HG03442 (cell line): Measurements from ENCODE around the gene MAGI1.

Experiments
- ATAC-seq: cut with Tn5 transposase; IDR thresholded peaks from one replicate; pipeline ENCODE4 v1.9.1; 2021; ENCODE audit warnings: mild to moderate bottlenecking, moderate library complexity; ENCODE audit not compliant: unreplicated experiment

Gene MAGI1

DNA sequence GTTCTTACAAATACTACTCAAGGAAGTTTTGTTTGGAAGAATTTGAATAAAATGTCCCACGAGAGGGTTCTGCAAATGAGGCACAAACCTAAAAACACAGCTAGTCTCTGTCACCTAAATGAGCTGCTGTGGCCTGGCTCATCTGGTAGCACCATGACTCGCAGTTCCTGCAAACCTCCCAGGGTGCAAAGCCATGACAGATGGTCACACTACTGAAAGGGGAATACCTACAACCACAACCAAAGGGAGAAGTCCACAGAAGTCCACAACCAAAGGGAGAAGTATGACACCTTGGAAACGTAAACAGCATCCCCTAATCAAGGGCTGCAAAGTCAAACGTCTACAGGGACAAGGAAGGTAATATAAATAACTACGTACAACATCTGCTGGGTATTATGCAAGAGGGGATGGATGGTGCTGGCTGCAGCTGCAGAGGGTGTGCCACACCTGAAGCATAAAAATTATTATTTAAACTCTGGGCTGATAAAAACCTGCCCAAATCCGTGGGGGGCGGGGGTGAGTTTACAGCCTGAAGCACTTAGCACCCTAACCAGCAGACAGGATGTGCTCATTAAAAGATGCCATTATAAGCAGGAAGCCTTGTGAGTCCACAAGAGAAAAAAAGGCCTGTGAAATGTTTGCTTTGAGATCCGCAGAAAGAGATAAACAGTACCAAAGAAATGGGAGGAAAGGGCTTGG is 184.0 kb downstream of the MAGI1 start:
- ATAC-seq: no peak

DNA sequence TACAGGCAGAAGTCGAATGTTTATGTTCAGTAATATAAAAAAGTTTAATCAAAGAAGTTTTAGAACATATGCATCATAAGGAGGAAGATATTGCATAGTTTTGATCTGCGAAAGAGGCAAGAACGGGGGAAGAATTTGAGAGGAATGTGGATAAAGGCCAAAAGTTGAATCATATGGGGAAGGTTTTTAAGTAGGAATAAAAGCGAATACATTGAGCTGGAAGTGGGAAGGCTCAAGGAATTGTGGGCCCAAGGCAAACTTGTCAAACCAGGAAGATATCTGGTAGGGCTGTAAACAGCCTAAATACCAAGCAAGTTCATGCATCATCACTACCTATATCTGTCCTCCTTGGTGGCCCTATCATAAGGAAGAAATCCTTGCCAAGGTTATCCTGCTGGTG is 186.9 kb downstream of the MAGI1 start:
- ATAC-seq: no peak

DNA sequence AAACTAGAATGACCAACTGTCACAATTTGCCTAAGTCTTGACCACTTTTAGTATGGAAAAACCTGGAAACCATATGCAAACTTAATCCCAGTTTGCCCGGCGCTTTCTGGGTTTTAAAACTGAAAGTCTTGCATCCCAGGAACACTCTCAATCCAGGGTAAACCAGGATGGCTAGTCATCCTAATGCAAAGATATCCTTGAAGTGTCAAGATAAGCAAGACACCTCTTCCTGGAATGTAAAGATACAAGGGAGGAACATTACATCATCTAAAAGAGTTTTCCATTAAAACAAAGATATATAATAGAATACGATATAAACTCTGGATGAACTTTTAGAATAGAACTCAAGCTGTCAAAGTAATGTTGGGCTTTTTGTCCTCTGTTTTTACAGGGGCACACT is 188.5 kb downstream of the MAGI1 start:
- ATAC-seq: no peak

DNA sequence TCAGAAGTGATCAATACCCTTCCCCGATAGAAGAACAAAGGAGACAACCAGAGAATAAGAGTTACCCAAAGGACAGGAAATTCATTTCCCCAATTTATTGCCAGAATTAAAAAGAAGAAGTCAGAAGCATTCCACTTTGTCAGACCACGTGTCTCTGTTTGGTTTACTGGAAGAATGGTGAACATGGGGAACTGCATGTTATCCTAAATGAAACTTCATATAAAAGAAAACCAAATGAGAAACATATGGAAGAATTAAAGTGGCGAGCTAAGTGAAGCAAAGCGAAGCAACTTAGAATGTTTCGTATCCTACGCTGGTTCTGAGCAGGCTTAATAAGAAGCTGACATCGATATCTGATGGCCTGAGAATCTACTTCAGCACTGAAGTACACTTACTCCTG is 190.7 kb downstream of the MAGI1 start:
- no peak for ATAC-seq

DNA sequence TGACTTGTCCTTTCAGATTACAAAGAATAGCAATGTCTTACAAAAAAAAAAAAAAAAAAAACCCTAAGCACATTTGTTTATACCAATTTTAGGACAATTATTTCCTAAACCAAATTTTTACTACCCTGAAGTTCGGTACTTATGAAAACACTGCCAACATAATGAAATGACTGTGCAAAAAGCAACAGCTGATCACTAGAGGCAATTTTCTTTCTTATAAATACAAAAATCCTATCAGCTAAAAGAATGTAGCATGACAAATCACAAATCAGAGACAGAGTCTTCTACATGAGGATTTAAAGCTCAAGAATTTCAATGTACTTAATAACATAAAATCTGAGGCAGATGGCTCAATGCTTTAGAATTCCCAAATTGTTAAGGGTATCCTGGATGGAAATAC is 191.8 kb downstream of the MAGI1 start:
- no peak for ATAC-seq

DNA sequence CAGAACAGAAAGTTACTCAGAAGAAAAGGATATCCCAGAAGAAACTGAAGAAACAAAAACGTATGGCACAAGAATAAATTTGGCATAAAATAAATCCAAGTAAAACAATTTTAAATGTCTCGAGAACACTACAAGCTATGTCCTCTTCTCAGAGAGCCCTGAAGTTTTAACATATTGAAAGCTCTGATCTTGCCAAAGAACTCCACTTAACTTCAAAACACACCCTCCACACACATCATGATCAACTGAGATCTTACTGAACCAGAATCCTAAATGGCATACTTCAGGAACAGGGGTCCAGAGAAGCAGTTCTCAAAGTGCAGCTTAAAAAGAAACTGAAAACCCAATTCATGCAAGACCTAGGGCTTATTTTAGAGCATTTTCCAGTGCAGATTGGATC is 194.3 kb downstream of the MAGI1 start:
- ATAC-seq: no peak

DNA sequence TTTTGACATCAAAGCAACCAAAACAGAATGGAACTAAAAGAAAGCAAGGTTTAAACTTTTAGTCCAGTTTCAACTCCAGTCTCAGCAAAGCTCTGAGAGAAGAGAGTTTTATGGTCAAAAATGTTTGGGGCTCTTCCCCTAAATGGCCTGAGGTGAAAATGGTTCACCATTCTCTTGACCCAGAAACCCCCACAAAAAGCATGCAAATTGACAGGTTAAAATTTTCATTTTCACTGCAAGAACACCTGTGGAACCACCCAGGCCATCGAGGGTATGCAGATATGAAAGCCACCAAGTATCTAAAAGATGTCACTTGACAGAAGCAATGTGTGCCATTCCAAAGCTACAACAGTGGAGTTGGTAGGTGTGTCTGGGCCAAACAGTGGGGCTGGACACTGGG is 195.0 kb downstream of the MAGI1 start:
- ATAC-seq: no peak

DNA sequence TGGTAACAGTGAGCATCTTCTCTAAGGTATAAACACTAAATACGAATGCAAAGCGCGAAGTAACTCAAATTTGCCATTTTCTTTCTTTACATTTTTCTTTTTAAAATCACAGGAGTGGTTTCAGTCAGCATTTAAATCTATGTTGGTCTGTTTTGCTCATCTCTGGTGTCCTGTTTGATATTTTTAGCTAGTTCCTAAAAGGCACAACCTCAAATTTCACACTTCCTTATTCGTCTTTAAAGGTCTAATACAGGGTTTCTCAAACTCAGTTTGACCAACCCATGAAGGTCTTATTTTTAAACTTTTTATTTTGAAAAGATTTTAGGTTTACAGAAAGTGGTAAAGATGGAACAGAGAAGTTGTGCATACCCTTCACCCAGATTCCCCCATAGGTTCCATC is 201.1 kb downstream of the MAGI1 start:
- peak; percentile 56 for ATAC-seq

DNA sequence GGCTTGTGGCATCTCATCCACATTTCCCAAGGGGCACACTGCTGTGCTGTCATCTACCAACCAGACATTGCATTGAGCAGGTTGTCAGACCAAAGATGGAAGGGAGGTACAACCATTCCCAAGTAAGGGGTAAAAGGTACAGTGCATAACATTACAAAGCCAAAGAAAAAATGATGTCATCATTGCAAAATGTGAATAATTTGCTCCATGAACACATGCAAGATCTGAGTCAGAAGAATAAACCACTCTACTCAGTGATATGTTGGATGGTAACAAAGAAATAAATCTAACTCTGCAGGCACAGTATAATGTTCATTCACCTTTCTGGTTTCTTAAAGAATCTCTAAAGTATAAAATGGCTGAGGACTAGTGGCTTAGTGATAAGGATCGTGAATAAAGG is 202.7 kb downstream of the MAGI1 start:
- ATAC-seq: no peak

DNA sequence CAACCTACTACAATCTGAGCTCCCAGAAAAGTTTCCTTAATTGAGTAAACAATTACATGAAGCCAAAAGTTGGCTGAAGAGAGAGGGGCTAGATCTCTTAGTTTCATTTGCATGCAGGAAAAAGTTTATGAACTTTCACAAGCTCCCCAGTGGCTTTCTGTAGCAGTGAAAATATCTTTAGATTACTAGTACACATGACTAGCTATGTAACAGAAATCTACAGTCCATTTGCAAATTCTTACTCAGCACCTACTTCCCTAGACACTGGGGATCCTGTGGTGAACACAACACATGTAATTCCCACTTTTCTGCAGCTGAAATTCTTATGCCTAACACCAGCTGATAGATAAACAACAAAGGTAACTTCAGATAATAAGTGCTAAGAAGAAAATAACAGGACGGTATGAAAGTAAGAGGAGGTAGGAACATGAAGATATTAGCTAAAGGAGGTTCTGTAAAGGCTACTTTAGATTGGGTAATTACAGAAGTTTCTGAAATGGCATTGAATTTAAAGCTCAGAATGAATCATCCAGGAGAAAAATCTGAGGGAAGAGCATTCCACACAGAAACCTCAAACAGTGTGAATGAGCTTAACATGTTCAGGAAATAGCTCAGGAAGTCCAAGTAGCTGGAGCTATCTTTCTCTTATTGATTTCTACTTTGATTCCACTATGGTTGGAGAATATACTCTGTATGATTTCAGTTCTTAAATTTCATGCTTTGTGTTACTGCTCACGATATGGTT is 204.8 kb downstream of the MAGI1 start:
- ATAC-seq: no peak

DNA sequence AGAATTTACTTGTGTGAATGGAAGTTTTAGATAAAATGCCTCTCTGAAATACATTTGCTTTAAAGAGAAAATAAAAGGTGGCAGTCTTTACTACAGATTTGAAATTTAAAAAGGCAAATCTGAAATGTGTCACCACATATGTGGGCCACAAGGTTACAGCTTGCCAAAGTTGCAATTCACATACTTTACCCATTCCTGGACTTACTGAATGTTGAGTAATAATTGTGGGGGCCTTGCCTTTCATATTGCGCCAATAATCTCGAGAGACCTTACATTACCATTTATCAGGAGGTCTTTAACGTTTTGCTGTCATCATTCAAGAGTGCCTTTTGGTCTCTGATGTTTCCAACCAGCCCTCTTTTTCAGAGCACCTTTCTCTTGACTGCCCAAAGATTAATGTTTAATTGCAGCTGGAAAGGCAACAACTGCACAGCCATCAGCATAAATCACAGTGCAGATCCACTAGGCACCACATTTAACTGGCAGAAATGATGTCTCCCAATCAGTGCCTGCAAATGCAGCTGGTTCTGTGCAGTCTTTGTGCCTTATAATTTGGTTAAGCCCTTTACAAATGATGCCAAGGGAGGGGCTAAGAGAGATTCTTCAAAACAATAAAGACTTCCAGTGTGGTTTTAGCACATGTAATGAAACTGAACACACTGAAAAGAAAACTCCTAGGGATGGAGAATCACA is 206.8 kb downstream of the MAGI1 start:
- no peak for ATAC-seq

DNA sequence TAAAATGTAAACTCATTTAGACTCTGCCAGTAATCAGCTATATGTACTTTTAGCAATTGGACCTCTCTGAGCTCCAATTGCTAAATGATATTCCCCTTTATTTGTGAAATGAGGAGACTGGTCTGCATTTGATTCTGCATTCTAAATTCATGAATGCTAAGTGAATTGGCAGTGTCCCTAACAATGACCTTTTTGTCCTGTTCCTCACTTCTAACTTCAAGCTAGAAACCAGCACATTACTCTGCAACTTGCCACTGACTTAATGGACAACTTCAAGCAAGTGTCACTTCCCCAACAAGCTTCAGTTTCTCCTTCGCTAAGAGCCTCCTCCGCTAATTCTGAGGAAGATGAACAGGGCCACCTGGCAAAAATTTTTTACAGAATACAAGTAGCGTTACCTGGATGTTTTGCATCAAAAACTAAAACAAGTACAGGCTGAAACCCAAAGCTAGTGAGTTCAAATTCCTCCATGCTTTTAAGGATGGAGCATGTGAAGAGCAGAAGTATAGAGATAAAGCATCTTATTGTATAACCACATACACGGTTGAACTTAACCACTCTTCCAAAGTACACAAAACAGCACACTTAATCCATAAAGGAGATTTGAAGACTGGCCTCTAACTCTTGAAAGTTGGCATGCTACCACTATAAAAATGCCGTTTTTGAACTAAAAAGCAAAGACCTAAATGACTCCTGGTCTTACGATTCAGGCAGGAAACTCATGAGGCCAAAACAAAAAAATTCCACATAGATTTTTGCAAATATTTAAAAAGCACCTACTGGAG is 207.6 kb downstream of the MAGI1 start:
- no peak for ATAC-seq

DNA sequence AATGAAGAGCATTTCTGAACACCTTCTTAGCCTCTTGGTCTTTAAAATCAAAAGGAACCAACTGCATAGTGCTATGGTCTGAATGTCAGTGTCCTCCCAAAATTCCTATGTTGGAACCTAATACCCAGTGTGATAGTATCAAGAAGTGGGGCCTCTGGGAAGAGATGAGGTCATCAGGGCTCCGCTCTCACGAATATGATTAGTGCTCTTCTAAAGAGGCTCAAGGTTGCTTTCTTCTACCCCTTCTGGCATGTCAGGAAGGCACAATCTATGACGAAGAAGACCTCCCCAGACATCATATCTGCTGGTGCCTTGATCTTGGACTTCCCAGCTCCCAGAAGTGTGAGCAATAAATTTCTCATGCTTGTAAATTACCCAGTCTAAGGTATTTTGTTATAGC is 209.5 kb downstream of the MAGI1 start:
- ATAC-seq: no peak

DNA sequence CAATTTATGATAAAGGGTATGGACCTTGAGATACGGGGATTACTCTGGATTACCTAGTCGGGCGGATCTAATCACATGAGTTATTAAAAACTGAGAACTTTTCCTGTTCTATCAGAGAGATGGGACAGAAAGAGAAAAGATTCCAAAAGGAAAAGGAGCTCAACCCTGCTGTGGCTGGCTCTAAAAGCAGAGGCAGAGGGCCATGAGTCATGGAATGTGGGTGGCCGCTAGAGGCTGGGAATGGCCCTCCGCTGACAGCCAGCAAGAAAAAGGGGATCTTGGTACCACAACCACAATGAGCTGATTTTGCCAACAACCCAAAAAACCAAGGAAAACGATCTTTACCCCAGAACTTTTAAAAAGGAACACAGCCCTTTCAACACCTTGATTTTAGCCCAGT is 210.0 kb downstream of the MAGI1 start:
- ATAC-seq: no peak

DNA sequence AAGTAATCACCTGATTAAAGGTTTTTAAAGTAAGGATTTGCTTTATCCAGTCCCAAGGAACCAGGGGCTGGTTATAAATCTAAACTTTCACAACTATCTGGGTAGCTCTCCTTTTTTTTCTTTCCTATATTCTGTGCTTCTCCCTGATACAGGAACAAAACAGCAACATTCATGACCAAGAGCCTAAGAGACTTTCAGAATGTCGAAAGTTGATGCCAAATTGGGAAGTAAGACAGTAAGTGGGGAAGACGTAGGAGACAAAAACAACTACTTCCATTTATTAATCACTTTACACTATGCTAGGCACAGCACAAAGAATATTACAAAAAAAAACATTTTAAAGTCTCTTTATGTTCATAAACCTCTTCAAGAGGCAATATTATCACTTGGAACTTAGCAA is 211.6 kb downstream of the MAGI1 start:
- no peak for ATAC-seq

DNA sequence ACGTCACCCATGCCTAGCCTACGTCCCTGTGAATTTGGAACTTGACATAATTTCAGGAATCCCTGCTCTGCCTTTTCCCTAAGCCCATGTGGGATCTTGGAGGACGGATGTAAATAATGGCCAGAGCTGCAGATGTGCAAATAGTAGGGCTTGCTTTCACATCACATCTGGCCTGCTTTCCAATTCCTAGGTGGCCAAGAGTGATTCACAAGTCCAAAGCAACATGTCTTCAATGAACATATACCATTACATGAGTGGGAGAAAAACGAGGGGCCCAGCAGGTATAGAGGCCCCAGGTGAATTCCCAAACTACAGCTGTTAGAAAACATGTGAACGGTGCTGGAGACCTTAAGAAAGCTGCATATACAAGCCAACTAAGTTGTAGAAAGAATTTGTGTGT is 214.6 kb downstream of the MAGI1 start:
- ATAC-seq: no peak

DNA sequence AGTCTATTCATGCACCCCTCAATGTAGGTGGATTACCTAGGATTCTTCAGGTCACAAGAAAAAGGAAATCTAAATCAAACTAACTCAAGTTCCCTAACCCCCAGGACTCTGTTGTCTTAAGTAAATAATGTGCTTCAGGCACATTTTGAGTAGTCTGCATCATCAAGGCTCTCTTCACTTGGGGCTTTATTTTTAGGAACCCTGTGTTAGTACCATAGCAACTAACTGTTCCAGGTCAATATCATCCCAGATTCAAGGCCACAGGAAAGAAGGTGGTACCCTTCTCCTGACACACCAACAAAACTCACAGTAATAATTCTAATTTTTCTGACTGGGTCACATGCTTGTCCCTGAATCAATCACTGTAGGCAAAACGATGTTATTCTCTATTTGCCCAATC is 218.1 kb downstream of the MAGI1 start:
- no peak for ATAC-seq

DNA sequence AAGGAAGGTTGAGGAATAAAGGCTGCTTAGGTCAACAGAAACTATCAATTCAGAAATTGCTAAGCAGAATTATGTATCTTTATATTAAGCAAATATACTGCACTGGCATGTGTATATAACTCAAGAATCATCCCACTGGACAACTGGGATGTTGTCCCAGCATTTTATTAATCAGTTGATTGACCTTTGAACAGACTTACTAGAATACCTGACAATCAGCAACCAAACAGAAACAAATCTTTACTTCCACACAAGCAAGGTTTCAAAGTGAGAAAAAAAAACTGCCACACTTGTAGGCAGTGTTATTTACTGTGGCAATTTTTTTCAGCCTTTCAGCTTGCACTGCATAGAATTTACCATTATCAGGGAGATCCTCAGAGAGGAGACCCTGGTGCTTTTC is 218.8 kb downstream of the MAGI1 start:
- ATAC-seq: no peak

DNA sequence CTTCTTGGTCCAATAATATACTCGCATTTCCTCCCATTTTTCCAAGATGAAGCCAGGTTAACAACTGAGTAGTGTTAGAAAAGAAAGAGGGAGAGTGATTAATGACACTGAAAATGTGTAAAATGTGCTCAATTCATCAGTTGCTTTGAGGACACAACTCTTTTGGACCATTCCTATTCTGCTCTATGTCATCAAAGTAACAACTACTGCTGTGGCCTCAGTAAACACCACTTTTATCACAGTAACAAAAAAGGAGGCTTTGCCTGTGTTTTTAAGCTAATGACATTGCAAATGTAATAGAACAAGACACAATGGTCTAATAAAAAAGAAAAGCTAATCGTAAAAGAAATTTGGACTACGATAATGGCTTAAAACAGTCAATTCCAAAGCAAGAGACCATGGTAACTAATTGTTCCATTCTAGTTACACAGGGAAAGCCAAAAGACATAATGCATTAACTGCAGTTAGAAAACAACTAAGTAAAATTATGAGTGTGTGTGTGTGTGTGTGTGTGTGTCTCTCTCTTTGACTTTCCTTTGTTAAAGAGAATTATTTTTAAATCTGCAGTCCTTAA is 221.1 kb downstream of the MAGI1 start:
- no peak for ATAC-seq

DNA sequence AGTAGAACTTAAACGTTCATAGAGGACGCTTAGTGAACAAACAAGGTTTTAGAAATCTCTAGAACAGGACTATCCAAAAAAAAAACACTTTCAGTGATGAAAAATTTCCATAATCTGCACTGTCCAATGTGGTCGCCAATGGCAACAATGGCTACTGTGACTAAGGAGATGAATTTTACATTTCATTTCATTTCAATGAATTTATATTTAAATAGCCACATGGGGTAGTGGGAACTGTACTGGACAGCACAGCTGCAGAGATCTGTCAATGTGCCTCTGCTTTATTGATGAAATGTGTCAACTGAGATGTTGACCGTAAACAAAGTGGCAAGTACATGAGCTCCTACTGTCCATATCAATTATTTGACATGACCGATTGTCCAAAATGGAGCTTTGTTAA is 222.5 kb downstream of the MAGI1 start:
- ATAC-seq: no peak
